ENCODE results near the gene IDI2. TPM values are rescaled to one million over a fixed set of nuclear protein-coding genes. Genes with fewer than 3 reads are reported as not detected.

Gene IDI2
- total RNA-seq, 1 donor from 2014 or later, result not detected

DNA sequence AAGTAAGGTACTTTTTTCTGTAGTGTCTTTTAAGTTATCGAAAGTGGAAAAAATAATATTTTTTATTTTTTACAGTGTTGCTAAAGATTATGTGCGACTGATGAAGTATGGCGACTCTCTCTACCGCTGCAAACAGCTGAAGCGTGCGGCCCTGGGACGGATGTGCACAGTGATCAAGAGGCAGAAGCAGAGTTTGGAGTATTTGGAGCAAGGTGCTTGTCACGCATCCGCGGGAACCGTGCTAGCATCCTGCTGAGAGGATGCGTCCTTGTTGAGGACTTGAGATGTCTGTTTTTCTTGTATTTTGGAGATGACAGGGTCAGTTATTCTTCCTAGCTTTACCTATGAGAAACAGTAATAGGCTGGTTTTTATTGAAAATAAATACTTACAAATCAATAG is 29.6 kb downstream of the IDI2 start:
- Histone ChIP-seq H3K36me3 (peaks cover 88% of the 10 kb centered on the region), H3K27me3 (ENCODE audit: low read depth) (no peaks in the 10 kb centered on the region), H3K4me3 (no peak overlapping the region), H3K27ac (no peak overlapping the region), H3K9me3 (no peaks in the 10 kb centered on the region), H3K4me1 (peaks cover 3% of the 10 kb centered on the region)
- no peak for ATAC-seq
- no peak for DNase-seq
- TF ChIP-seq, protein P1, sequence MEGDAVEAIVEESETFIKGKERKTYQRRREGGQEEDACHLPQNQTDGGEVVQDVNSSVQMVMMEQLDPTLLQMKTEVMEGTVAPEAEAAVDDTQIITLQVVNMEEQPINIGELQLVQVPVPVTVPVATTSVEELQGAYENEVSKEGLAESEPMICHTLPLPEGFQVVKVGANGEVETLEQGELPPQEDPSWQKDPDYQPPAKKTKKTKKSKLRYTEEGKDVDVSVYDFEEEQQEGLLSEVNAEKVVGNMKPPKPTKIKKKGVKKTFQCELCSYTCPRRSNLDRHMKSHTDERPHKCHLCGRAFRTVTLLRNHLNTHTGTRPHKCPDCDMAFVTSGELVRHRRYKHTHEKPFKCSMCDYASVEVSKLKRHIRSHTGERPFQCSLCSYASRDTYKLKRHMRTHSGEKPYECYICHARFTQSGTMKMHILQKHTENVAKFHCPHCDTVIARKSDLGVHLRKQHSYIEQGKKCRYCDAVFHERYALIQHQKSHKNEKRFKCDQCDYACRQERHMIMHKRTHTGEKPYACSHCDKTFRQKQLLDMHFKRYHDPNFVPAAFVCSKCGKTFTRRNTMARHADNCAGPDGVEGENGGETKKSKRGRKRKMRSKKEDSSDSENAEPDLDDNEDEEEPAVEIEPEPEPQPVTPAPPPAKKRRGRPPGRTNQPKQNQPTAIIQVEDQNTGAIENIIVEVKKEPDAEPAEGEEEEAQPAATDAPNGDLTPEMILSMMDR (IDR thresholded peaks at IDR 0.05), result no peak
- intact Hi-C loops (cut with DNase I), result no loop called here

DNA sequence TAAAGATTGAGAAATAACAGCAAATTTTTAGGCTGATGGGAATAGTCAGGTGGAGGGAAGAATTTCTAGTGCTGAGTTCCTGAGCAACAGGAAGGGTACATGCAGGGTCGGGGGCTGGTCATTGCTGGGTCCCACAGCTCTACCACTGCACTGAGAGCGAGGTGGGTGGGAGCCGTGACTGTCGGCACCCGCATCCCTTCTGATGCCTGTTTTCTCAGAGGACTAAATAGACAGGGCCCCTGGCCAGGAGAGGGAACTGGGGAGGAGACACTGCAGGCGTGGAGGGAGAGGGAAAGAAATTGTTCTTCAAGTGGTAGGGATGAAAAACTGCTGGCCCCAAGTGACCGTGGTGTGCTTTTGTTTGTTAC is 30.1 kb downstream of the IDI2 start:
- DNase-seq (no peak), ATAC-seq (no peak)
- Histone ChIP-seq H3K9me3 (no peaks in the 10 kb centered on the region), H3K27ac (no peak overlapping the region), H3K4me1 (peaks cover 3% of the 10 kb centered on the region), H3K36me3 (peaks cover 83% of the 10 kb centered on the region), H3K4me3 (no peak overlapping the region), H3K27me3 (ENCODE audit: low read depth) (no peaks in the 10 kb centered on the region)
- intact Hi-C loops (cut with DNase I), result no loop called here
- TF ChIP-seq, protein P1 (IDR thresholded peaks at IDR 0.05), result no peak

DNA sequence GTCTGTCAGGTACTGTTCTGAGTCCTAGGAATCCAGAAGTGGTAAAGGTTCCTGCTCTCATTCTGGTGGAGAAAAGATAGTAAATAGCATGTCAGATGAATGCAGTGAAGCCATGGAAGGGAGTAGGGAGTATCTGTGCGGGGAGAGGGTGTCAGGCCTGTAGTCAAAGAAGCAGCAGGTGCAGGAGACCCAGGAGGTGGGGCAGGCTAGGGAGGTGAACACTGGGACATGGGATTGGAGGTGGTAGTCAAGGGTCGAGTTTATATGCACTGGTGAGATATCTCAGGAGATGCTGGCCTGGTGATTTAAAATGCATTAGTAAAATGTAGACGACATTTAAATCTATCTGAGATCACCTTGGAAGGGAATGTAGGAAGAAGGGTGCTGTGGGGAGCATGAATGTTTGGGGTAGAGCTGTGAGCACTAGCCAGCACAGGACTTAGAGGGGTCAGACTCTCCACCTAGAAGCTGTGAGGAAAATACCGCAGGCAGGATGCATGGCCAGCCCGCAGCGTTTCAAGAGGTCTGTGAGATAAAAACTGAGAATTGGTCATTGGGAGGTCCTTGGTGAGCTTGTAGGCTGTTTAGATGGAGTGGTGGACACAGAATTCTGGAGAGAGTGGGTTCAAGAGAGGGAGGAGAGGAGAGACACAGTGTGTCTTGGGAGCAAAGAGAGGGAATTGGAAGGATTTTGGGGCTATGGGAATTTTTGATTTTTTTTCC is 30.7 kb downstream of the IDI2 start:
- H3K36me3 ChIP-seq, result peaks cover 78% of the 10 kb centered on the region
- H3K4me1 ChIP-seq, result peaks cover 8% of the 10 kb centered on the region
- ATAC-seq (no peak), DNase-seq (no peak)
- TF ChIP-seq, protein P1 (IDR thresholded peaks at IDR 0.05), result no peak
- H3K27me3 ChIP-seq (ENCODE audit: low read depth), result no peaks in the 10 kb centered on the region
- no peak overlapping the region for H3K4me3 ChIP-seq
- no peaks in the 10 kb centered on the region for H3K9me3 ChIP-seq
- no peak overlapping the region for H3K27ac ChIP-seq
- intact Hi-C loops (cut with DNase I), result no loop called here

GRCh38 chr10:992871-993270 is 32.8 kb downstream of the IDI2 start:
- TF ChIP-seq, protein P1 (IDR thresholded peaks at IDR 0.05), result no peak
- no peaks in the 10 kb centered on the region for H3K27me3 ChIP-seq (ENCODE audit: low read depth)
- H3K9me3 ChIP-seq, result no peaks in the 10 kb centered on the region
- H3K36me3 ChIP-seq, result peaks cover 57% of the 10 kb centered on the region
- H3K27ac ChIP-seq, result no peak overlapping the region
- DNase-seq, result no peak
- ATAC-seq, result no peak
- peaks cover 21% of the 10 kb centered on the region for H3K4me1 ChIP-seq
- intact Hi-C loops (cut with DNase I), result no loop called here
- no peak overlapping the region for H3K4me3 ChIP-seq

DNA sequence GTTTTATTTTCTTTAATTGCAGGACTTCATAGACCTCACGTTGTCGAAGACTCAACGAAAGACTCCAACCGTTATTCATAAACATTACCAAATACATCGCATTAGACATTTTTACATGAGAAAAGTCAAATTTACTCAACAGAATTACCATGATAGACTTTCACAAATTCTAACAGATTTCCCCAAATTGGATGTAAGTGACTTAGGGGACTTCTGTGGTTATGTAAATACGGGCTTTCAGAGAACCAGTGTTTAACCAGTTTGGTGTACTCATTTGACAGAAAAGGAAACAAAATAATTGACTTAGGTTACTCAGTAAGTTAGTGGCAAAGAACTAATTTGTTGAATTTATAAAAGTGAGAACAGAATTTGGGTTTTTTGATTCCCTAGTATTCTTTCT is 33.2 kb downstream of the IDI2 start:
- Histone ChIP-seq H3K36me3 (peaks cover 53% of the 10 kb centered on the region), H3K27ac (no peak overlapping the region), H3K9me3 (no peaks in the 10 kb centered on the region), H3K4me1 (peaks cover 23% of the 10 kb centered on the region), H3K4me3 (no peak overlapping the region), H3K27me3 (ENCODE audit: low read depth) (no peaks in the 10 kb centered on the region)
- TF ChIP-seq, protein P1 (IDR thresholded peaks at IDR 0.05), result no peak
- intact Hi-C loops (cut with DNase I), result no loop called here
- no peak for ATAC-seq
- no peak for DNase-seq
